ENCODE data around the gene ZNF341.
"Not testable (repeated sequence)": the region's sequence is repeated elsewhere in the genome, so short reads cannot be mapped to it uniquely, and the experiment has no call there.

The ZNF341 gene

DNA sequence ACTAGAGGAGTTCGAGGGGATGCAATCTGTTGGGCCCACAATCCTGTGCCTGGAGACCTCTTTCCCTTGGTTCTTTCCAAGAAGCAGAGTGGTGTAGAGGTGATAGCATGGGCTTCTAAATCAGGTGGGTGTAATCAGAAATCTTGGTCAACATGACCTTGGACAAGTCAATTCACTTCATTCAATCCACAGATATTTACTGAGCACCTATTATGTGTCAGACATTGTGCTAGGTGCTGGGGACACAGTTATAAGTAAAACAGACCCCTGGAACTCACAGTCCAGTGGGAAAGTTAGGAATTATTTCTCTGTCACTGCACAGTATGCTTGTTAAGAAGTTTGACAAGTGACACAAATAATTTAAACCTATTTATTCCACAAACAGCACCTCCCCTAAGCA, 42.3 kb upstream of the ZNF341 start:
- Histone ChIP-seq H3K36me3 (ENCODE audit: control insufficient read depth in 5 of 5, insufficient read depth in 5 of 5, low read length in 5 of 5) (no peaks in the 10 kb centered on the region), H3K27ac (ENCODE audit: low read depth, low read length) (no peak overlapping the region), H3K27me3 (ENCODE audit: control insufficient read depth in 5 of 5, insufficient read depth in 4 of 5, low read length in 5 of 5) (no peaks in the 10 kb centered on the region), H3K4me3 (ENCODE audit: low read depth in 1 of 5, low read length in 5 of 5) (no peak overlapping the region), H3K9ac (ENCODE audit: low read length in 5 of 5) (no peak overlapping the region), H3K4me1 (ENCODE audit: control insufficient read depth in 5 of 5, insufficient read depth in 5 of 5, low read length in 5 of 5) (peaks cover 4 to 30% (median 23%) of the 10 kb centered on the region in 5 donors), H3K9me3 (ENCODE audit: control insufficient read depth in 5 of 5, low read length in 5 of 5) (no peaks in the 10 kb centered on the region)

DNA sequence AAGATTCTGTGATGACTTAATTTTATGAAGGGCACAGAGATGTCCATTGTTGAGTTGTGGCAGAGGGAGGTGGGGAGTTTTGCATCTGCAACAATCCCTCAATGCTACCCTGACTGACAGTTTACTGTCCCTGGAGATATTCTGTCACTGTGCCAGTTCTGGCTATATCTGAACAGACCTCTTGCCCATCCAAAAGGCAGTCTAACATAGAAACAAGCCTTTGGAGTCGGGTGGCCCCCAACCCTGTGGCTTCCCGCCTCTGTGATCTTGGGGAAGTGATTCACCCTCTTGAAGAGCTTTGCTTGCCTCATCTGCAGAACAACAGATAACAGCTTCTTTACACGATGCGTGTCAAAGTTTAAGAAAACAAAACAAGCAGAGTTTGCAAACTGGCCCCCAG, 41.8 kb upstream of the ZNF341 start:
- no peak overlapping the region for H3K4me3 ChIP-seq (ENCODE audit: low read depth in 1 of 5, low read length in 5 of 5)
- H3K36me3 ChIP-seq (ENCODE audit: control insufficient read depth in 5 of 5, insufficient read depth in 5 of 5, low read length in 5 of 5) = no peaks in the 10 kb centered on the region
- peaks cover 4 to 27% (median 20%) of the 10 kb centered on the region in 5 donors for H3K4me1 ChIP-seq (ENCODE audit: control insufficient read depth in 5 of 5, insufficient read depth in 5 of 5, low read length in 5 of 5)
- H3K27ac ChIP-seq (ENCODE audit: low read depth, low read length) = no peak overlapping the region
- no peaks in the 10 kb centered on the region for H3K27me3 ChIP-seq (ENCODE audit: control insufficient read depth in 5 of 5, insufficient read depth in 4 of 5, low read length in 5 of 5)
- no peak overlapping the region for H3K9ac ChIP-seq (ENCODE audit: low read length in 5 of 5)
- no peaks in the 10 kb centered on the region for H3K9me3 ChIP-seq (ENCODE audit: control insufficient read depth in 5 of 5, low read length in 5 of 5)

DNA sequence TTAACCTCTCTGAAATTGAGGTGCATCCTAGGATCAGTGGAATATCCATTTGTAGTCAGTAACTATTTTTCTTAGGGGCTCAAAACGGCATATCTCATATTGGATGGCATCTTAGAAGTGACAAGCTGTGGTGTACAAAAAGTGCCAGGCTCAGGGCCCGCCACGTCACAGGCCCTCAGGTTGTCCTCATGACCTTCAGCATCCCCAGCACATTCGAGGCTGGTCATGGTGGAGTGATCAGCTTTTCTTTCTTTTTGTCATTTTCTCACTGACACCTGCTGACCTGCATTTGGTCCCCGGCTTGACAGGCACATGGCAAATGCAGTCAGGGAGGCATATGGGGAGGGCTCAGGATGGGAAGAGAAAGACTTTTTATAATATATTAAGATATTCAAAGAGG, 38.5 kb upstream of the ZNF341 start:
- no peak overlapping the region for H3K27ac ChIP-seq (ENCODE audit: low read depth, low read length)
- no peaks in the 10 kb centered on the region for H3K36me3 ChIP-seq (ENCODE audit: control insufficient read depth in 5 of 5, insufficient read depth in 5 of 5, low read length in 5 of 5)
- H3K9ac ChIP-seq (ENCODE audit: low read length in 5 of 5) = no peak overlapping the region
- H3K9me3 ChIP-seq (ENCODE audit: control insufficient read depth in 5 of 5, low read length in 5 of 5) = no peaks in the 10 kb centered on the region
- H3K27me3 ChIP-seq (ENCODE audit: control insufficient read depth in 5 of 5, insufficient read depth in 4 of 5, low read length in 5 of 5) = no peaks in the 10 kb centered on the region
- H3K4me1 ChIP-seq (ENCODE audit: control insufficient read depth in 5 of 5, insufficient read depth in 5 of 5, low read length in 5 of 5) = peaks cover 0 to 20% (median 7%) of the 10 kb centered on the region in 5 donors
- H3K4me3 ChIP-seq (ENCODE audit: low read depth in 1 of 5, low read length in 5 of 5) = no peak overlapping the region

DNA sequence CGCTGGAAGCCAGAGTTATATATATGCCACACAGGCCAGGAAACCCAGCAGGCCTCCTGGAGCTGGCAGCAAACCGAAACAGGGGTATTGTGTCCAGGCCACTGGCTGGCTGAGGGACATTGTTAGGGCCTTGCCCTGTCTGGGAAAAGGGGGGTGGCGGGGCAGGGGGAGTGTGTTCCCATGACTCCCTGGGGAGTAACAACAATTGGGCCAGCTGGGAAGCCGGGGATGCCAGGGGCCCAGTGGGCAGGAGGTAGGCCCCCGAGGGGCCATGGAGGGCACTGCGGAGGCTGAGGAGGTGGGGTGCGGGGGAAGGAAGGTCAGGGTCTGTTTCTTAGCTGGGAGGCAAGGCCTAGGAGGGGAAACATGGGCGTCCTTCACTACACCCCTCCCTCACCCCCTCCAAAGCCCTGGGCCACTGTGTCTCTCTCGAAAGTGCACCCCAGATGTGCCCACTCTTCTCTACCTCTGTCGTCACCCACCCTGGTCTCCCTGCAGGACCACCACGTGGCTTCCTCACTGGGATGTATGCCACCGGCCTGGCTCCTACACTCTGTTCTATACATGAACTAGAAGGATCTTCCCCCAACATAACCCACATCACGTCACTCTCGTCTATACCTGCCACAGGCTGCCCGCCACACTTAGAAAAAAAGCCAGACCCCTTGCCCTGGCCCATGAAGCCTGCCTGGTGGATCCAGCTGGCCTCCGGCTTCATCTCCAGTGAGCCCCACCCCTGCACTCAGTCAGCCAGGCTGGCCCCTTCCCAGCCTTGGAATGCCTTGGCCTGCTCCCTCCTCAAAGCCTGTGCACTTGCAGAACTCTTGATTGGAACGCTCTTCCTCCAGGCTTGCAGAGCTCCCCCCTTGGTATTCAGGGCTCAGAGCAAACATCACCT, 37.8 kb upstream of the ZNF341 start:
- Histone ChIP-seq H3K9me3 (ENCODE audit: control insufficient read depth in 5 of 5, low read length in 5 of 5) (no peaks in the 10 kb centered on the region), H3K4me3 (ENCODE audit: low read depth in 1 of 5, low read length in 5 of 5) (no peak overlapping the region), H3K36me3 (ENCODE audit: control insufficient read depth in 5 of 5, insufficient read depth in 5 of 5, low read length in 5 of 5) (no peaks in the 10 kb centered on the region), H3K27ac (ENCODE audit: low read depth, low read length) (no peak overlapping the region), H3K9ac (ENCODE audit: low read length in 5 of 5) (peak overlapping the region in 1 of 5 donors; percentile 32), H3K4me1 (ENCODE audit: control insufficient read depth in 5 of 5, insufficient read depth in 5 of 5, low read length in 5 of 5) (peaks cover 0 to 20% (median 7%) of the 10 kb centered on the region in 5 donors), H3K27me3 (ENCODE audit: control insufficient read depth in 5 of 5, insufficient read depth in 4 of 5, low read length in 5 of 5) (no peaks in the 10 kb centered on the region)

DNA sequence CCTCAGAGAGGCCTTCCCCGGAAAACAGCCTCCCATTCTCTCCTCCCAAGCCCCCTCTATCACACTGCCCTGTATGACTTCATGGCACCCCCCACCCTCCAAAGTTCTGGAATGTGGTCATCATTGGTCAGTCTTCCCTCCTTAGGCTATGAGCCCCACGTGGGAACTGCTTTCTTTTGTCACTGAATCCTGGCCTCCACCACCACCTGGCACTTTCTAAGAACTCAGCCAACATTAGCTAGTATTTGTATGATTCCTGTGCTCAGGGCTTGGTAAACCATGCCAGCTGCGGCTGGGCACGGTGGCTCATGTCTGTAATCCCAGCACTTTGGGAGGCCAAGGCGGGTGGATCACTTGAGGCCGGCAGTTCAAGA, 37.2 kb upstream of the ZNF341 start:
- H3K9me3 ChIP-seq (ENCODE audit: control insufficient read depth in 5 of 5, low read length in 5 of 5) = no peaks in the 10 kb centered on the region
- no peaks in the 10 kb centered on the region for H3K36me3 ChIP-seq (ENCODE audit: control insufficient read depth in 5 of 5, insufficient read depth in 5 of 5, low read length in 5 of 5)
- peaks cover 0 to 20% (median 7%) of the 10 kb centered on the region in 5 donors for H3K4me1 ChIP-seq (ENCODE audit: control insufficient read depth in 5 of 5, insufficient read depth in 5 of 5, low read length in 5 of 5)
- no peak overlapping the region for H3K27ac ChIP-seq (ENCODE audit: low read depth, low read length)
- H3K27me3 ChIP-seq (ENCODE audit: control insufficient read depth in 5 of 5, insufficient read depth in 4 of 5, low read length in 5 of 5) = no peaks in the 10 kb centered on the region
- no peak overlapping the region for H3K4me3 ChIP-seq (ENCODE audit: low read depth in 1 of 5, low read length in 5 of 5)
- no peak overlapping the region for H3K9ac ChIP-seq (ENCODE audit: low read length in 5 of 5)

DNA sequence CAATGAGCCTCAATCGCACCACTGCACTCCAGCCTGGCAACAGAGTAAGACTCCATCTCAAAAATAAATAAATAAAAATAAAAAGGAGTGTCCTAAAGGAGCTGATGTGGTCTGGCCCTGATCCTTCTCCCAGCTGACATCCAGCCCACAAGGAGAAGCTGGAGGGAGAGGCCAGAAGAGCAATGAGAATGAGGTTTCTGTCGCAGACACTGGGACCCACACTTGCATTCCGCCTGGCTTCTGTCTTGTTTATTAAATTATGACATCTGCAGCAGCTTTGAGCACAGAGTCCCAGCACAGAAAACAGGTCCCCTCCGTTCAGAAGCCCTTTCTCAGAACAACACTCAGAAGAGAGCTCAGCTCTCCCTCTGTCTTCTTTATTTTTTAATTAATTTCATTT, 35.3 kb upstream of the ZNF341 start:
- no peak overlapping the region for H3K4me3 ChIP-seq (ENCODE audit: low read depth in 1 of 5, low read length in 5 of 5)
- H3K36me3 ChIP-seq (ENCODE audit: control insufficient read depth in 5 of 5, insufficient read depth in 5 of 5, low read length in 5 of 5) = no peaks in the 10 kb centered on the region
- no peaks in the 10 kb centered on the region for H3K9me3 ChIP-seq (ENCODE audit: control insufficient read depth in 5 of 5, low read length in 5 of 5)
- peaks cover 0 to 20% (median 7%) of the 10 kb centered on the region in 5 donors for H3K4me1 ChIP-seq (ENCODE audit: control insufficient read depth in 5 of 5, insufficient read depth in 5 of 5, low read length in 5 of 5)
- no peak overlapping the region for H3K9ac ChIP-seq (ENCODE audit: low read length in 5 of 5)
- no peaks in the 10 kb centered on the region for H3K27me3 ChIP-seq (ENCODE audit: control insufficient read depth in 5 of 5, insufficient read depth in 4 of 5, low read length in 5 of 5)
- no peak overlapping the region for H3K27ac ChIP-seq (ENCODE audit: low read depth, low read length)

DNA sequence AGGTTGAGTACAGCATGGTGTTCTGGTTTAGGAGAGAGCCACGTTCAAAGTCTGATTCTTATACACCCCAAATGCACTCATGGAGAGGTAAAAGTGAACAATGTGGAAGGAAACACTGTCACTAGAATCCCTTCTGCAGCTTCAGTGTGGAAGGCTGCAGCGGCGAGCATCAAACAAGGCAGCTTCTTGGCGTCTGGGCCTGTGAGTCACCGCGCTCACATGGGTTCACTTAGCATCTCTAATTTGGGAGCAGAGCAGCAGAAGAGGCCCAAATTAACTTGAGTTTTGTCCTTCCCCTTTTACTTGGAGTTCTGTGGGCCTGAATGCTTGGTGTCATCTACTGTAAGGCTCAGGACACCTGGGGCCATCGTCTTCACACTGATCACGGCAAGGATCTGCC, 34.7 kb upstream of the ZNF341 start:
- H3K9ac ChIP-seq (ENCODE audit: low read length in 5 of 5) = peak overlapping the region in 1 of 5 donors; percentile 10
- no peak overlapping the region for H3K27ac ChIP-seq (ENCODE audit: low read depth, low read length)

DNA sequence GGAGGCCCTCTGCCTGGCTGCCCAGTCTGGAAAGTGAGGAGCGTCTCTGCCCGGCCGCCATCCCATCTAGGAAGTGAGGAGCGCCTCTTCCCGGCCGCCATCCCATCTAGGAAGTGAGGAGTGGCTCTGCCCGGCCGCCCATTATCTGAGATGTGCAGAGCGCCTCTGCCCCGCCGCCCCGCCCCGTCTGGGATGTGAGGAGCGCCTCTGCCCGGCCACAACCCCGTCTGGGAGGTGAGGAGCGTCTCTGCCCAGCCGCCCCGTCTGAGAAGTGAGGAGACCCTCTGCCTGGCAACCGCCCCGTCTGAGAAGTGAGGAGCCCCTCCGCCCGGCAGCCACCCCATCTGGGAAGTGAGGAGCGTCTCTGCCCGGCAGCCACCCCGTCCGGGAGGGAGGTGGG, 32.8 kb upstream of the ZNF341 start:
- not testable (repeated sequence) for H3K4me3 ChIP-seq (ENCODE audit: low read depth in 1 of 5, low read length in 5 of 5); H3K36me3 ChIP-seq (ENCODE audit: control insufficient read depth in 5 of 5, insufficient read depth in 5 of 5, low read length in 5 of 5); H3K9me3 ChIP-seq (ENCODE audit: control insufficient read depth in 5 of 5, low read length in 5 of 5); H3K9ac ChIP-seq (ENCODE audit: low read length in 5 of 5); H3K27me3 ChIP-seq (ENCODE audit: control insufficient read depth in 5 of 5, insufficient read depth in 4 of 5, low read length in 5 of 5); H3K27ac ChIP-seq (ENCODE audit: low read depth, low read length)
- H3K4me1 ChIP-seq (ENCODE audit: control insufficient read depth in 5 of 5, insufficient read depth in 5 of 5, low read length in 5 of 5) = peaks cover 0 to 16% (median 5%) of the 10 kb centered on the region in 5 donors

More for the DNA sequence above, 34.7 kb upstream of the ZNF341 start:
- no peaks in the 10 kb centered on the region for H3K36me3 ChIP-seq (ENCODE audit: control insufficient read depth in 5 of 5, insufficient read depth in 5 of 5, low read length in 5 of 5)
- H3K27me3 ChIP-seq (ENCODE audit: control insufficient read depth in 5 of 5, insufficient read depth in 4 of 5, low read length in 5 of 5) = no peaks in the 10 kb centered on the region
- peaks cover 0 to 20% (median 7%) of the 10 kb centered on the region in 5 donors for H3K4me1 ChIP-seq (ENCODE audit: control insufficient read depth in 5 of 5, insufficient read depth in 5 of 5, low read length in 5 of 5)
- H3K9me3 ChIP-seq (ENCODE audit: control insufficient read depth in 5 of 5, low read length in 5 of 5) = no peaks in the 10 kb centered on the region
- H3K4me3 ChIP-seq (ENCODE audit: low read depth in 1 of 5, low read length in 5 of 5) = no peak overlapping the region

DNA sequence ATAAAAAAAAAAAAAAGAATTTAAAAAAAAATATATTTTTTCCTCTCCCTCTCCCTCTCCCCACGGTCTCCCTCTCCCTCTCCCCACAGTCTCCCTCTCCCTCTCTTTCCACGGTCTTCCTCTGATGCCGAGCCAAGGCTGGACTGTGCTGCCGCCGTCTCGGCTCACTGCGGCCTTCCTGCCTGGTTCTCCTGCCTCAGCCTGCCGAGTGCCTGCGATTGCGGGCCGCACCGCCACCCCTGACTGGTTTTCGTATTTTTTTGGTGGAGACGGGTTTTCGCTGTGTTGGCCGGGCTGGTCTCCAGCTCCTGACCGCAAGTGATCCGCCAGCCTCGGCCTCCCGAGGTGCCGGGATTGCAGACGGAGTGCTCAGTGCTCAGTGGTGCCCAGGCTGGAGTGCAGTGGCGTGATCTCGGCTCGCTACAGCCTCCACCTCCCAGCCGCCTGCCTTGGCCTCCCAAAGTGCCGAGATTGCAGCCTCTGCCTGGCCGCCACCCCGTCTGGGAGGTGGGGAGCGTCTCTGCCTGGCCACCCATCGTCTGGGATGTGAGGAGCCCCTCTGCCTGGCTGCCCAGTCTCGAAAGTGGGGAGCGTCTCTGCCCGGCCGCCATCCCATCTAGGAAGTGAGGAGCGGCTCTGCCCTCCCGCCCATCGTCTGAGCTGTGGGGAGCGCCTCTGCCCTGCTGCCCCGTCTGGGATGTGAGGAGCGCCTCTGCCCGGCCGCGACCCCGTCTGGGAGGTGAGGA, 30.9 kb upstream of the ZNF341 start:
- not testable (repeated sequence) for H3K4me3 ChIP-seq (ENCODE audit: low read depth in 1 of 5, low read length in 5 of 5); H3K9ac ChIP-seq (ENCODE audit: low read length in 5 of 5); H3K27me3 ChIP-seq (ENCODE audit: control insufficient read depth in 5 of 5, insufficient read depth in 4 of 5, low read length in 5 of 5); H3K4me1 ChIP-seq (ENCODE audit: control insufficient read depth in 5 of 5, insufficient read depth in 5 of 5, low read length in 5 of 5); H3K27ac ChIP-seq (ENCODE audit: low read depth, low read length); H3K9me3 ChIP-seq (ENCODE audit: control insufficient read depth in 5 of 5, low read length in 5 of 5)
- H3K36me3 ChIP-seq (ENCODE audit: control insufficient read depth in 5 of 5, insufficient read depth in 5 of 5, low read length in 5 of 5) = peaks cover 0 to 13% (median 0%) of the 10 kb centered on the region in 5 donors

Data from subcutaneous abdominal adipose tissue (tissue), 5 donors.